Left lung (tissue), 10 donors: ENCODE results near the gene SHC3. TPM values are rescaled to one million over a fixed set of nuclear protein-coding genes. Genes with fewer than 3 reads are reported as not detected.

Experiments used
- ATAC-seq: fragments of 200-7000 bp; cut with Tn5 transposase; one replicate; pipeline ENCODE4 v1.9.1; 2020; ENCODE audit warnings: moderate library complexity
- DNase-seq, 4 donors: peaks; one replicate each; pipeline ENCODE4 v3.0.0-alpha.2; 2013 to 2020
- H3K27ac ChIP-seq, 2 donors: fragments of 200-600 bp; sonication (generic) in 1 of 2; one replicate each; pipeline versions ENCODE4 v1.5.0 to v1.8.0; 2020 to 2021
- H3K27me3 ChIP-seq, 2 donors: fragments of 200-600 bp; sonication (generic) in 1 of 2; one replicate each; pipeline versions ENCODE4 v1.5.0 to v1.8.0; 2020 to 2021
- H3K36me3 ChIP-seq, 2 donors: fragments of 200-600 bp; sonication (generic) in 1 of 2; one replicate each; pipeline versions ENCODE4 v1.5.0 to v1.8.0; 2020 to 2021
- H3K4me1 ChIP-seq, 2 donors: fragments of 200-600 bp; one replicate each; pipeline ENCODE4 v1.8.0; 2021
- H3K4me3 ChIP-seq, 2 donors: fragments of 200-600 bp; sonication (generic) in 1 of 2; one replicate each; pipeline versions ENCODE4 v1.5.0 to v1.8.0; 2020 to 2021; ENCODE audit warnings: mild to moderate bottlenecking in 1 of 2
- H3K9me3 ChIP-seq, 2 donors: fragments of 200-600 bp; sonication (generic) in 1 of 2; one replicate each; pipeline versions ENCODE4 v1.5.0 to v1.8.0; 2020 to 2021
- CTCF ChIP-seq, 2 donors: fragments of 200-600 bp; sonication (generic) in 1 of 2; IDR thresholded peaks; one replicate each; pipeline versions ENCODE4 v1.5.0 to v1.8.0; 2021; ENCODE audit warnings: antibody characterized with exemption in 2 of 2
- intact Hi-C, 2 donors: fragments of 100-400 bp; cut with DNase I; formaldehyde crosslinking; loops; one replicate each; pipeline versions ENCODE4 v1.11.2 to v1.14.2; 2022
- polyA plus RNA-seq, 6 donors: library from polyadenylated mRNA; unstranded; fragments of 120-200 nt; gene quantifications; one replicate each; pipeline ENCODE4 v1.2.1, GENCODE V29; 2013; ENCODE audit not compliant: insufficient read length in 6 of 6
- total RNA-seq, 2 donors: library from RNA; stranded (reverse); fragmentation: NEBNext Ultra II Directional; extraction: Animal tissue kit (Norgen Biotek cat#: 25700); gene quantifications; one replicate each; pipeline ENCODE4 v1.2.1, GENCODE V29; 2021
- donor health status: DM: no; HTN: yes; CAD: no.
- donor health status: DM: no; HTN: no; CAD: no.

The SHC3 gene
- total and polyA plus RNA-seq, 8 donors, result 10.4 to 19.2 (median 15.6) TPM

- intact Hi-C loops, result no loop called here
- TF ChIP-seq CTCF (IDR thresholded peaks at IDR 0.05), result no peak
- Histone ChIP-seq H3K36me3 (no peaks in the 10 kb centered on the region), H3K9me3 (peaks cover 0 to 3% of the 10 kb centered on the region in 2 donors), H3K4me1 (peaks cover 0 to 2% of the 10 kb centered on the region in 2 donors), H3K4me3 (no peak overlapping the region), H3K27ac (no peak overlapping the region), H3K27me3 (peaks cover 0 to 3% of the 10 kb centered on the region in 2 donors)
- DNase-seq (no peak), ATAC-seq (peak; percentile 71)
These were observed 194.6 kb downstream of the SHC3 start for GRCh38 chr9:88983865-88984542.

- Histone ChIP-seq H3K36me3 (no peaks in the 10 kb centered on the region), H3K27me3 (no peaks in the 10 kb centered on the region), H3K9me3 (peaks cover 0 to 3% of the 10 kb centered on the region in 2 donors), H3K27ac (no peak overlapping the region), H3K4me1 (no peaks in the 10 kb centered on the region), H3K4me3 (no peak overlapping the region)
- no peak for ATAC-seq
- no peak for TF ChIP-seq CTCF (IDR thresholded peaks at IDR 0.05)
- intact Hi-C loops, result no loop called here
- no peak for DNase-seq
These were observed 197.8 kb downstream of the SHC3 start for GRCh38 chr9:88980740-88981203.

- H3K4me3 ChIP-seq, result no peak overlapping the region
- no peaks in the 10 kb centered on the region for H3K4me1 ChIP-seq
- no peaks in the 10 kb centered on the region for H3K36me3 ChIP-seq
- TF ChIP-seq CTCF (IDR thresholded peaks at IDR 0.05), result no peak
- DNase-seq (no peak), ATAC-seq (no peak)
- no peaks in the 10 kb centered on the region for H3K27me3 ChIP-seq
- intact Hi-C loops, result no loop called here
- H3K9me3 ChIP-seq, result peaks cover 0 to 3% of the 10 kb centered on the region in 2 donors
- H3K27ac ChIP-seq, result no peak overlapping the region
These were observed 198.8 kb downstream of the SHC3 start for GRCh38 chr9:88979791-88980190.

GRCh38 chr9:88979021-88979420, 199.6 kb downstream of the SHC3 start:
- no peak for TF ChIP-seq CTCF (IDR thresholded peaks at IDR 0.05)
- H3K27me3 ChIP-seq, result no peaks in the 10 kb centered on the region
- H3K4me3 ChIP-seq, result no peak overlapping the region
- DNase-seq (no peak), ATAC-seq (no peak)
- peaks cover 0 to 3% of the 10 kb centered on the region in 2 donors for H3K9me3 ChIP-seq
- no peaks in the 10 kb centered on the region for H3K36me3 ChIP-seq
- no peak overlapping the region for H3K27ac ChIP-seq
- intact Hi-C loops, result no loop called here
- no peaks in the 10 kb centered on the region for H3K4me1 ChIP-seq

GRCh38 chr9:88978034-88978433, 200.6 kb downstream of the SHC3 start:
- intact Hi-C loops, result no loop called here
- Histone ChIP-seq H3K36me3 (no peaks in the 10 kb centered on the region), H3K27me3 (no peaks in the 10 kb centered on the region), H3K4me3 (no peak overlapping the region), H3K27ac (no peak overlapping the region), H3K9me3 (peaks cover 0 to 3% of the 10 kb centered on the region in 2 donors), H3K4me1 (no peaks in the 10 kb centered on the region)
- no peak for TF ChIP-seq CTCF (IDR thresholded peaks at IDR 0.05)
- ATAC-seq (peak; percentile 47), DNase-seq (no peak)
